ENCODE results near the gene CINP. TPM values are rescaled to one million over a fixed set of nuclear protein-coding genes. Genes with fewer than 3 reads are reported as not detected.
A peak's percentile ranks its signal among the peaks of the same experiment; 100 is the strongest.

The CINP gene
- total and polyA plus RNA-seq, 9 of the 15 experiments (the other 6 are each of a cell fraction or from before 2014, with no cell fraction given), result 36.3 to 63.2 (median 43.7) TPM

- no peak for TF ChIP-seq SRSF9 (IDR thresholded peaks at IDR 0.05; ENCODE audit: borderline replicate concordance, low read depth, low read length)
- TF ChIP-seq GABPB1 (CRISPR knock-in tag; IDR thresholded peaks at IDR 0.05), result peak; percentile 65; the same call in 1 of the 2 replicates
- TF ChIP-seq ARHGAP35 (IDR thresholded peaks at IDR 0.05; ENCODE audit: partially characterized antibody), result no peak
- TF ChIP-seq CBFB (CRISPR knock-in tag; IDR thresholded peaks at IDR 0.05), result peak; percentile 95
- TF ChIP-seq NFYB (IDR thresholded peaks at IDR 0.05; ENCODE audit: extremely low read depth, insufficient read length), result peak; percentile 10
- TF ChIP-seq RB1 (IDR thresholded peaks at IDR 0.05; ENCODE audit: low read depth), result peak; percentile 84
- no peak for TF ChIP-seq ZNF347 (CRISPR knock-in tag; IDR thresholded peaks at IDR 0.05; ENCODE audit: low read depth)
- TF ChIP-seq ZFX (CRISPR knock-in tag; IDR thresholded peaks at IDR 0.05), result peak; percentile 68
- TF ChIP-seq, protein P1, sequence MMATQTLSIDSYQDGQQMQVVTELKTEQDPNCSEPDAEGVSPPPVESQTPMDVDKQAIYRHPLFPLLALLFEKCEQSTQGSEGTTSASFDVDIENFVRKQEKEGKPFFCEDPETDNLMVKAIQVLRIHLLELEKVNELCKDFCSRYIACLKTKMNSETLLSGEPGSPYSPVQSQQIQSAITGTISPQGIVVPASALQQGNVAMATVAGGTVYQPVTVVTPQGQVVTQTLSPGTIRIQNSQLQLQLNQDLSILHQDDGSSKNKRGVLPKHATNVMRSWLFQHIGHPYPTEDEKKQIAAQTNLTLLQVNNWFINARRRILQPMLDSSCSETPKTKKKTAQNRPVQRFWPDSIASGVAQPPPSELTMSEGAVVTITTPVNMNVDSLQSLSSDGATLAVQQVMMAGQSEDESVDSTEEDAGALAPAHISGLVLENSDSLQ (IDR thresholded peaks at IDR 0.05), result peak; percentile 94
- no peak for TF ChIP-seq ZNF644 (tag; IDR thresholded peaks at IDR 0.05; ENCODE audit: low read depth)
- TF ChIP-seq, protein P2, sequence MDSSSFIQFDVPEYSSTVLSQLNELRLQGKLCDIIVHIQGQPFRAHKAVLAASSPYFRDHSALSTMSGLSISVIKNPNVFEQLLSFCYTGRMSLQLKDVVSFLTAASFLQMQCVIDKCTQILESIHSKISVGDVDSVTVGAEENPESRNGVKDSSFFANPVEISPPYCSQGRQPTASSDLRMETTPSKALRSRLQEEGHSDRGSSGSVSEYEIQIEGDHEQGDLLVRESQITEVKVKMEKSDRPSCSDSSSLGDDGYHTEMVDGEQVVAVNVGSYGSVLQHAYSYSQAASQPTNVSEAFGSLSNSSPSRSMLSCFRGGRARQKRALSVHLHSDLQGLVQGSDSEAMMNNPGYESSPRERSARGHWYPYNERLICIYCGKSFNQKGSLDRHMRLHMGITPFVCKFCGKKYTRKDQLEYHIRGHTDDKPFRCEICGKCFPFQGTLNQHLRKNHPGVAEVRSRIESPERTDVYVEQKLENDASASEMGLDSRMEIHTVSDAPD (CRISPR knock-in tag; IDR thresholded peaks at IDR 0.05), result no peak
- peak; percentile 48; the same call in 1 of the 2 replicates for TF ChIP-seq ARID4B (CRISPR knock-in tag; IDR thresholded peaks at IDR 0.05)
- TF ChIP-seq ZBTB5 (IDR thresholded peaks at IDR 0.05), result peak; percentile 70; the same call in 1 of the 2 replicates
- TF ChIP-seq TAF1 (IDR thresholded peaks at IDR 0.05; ENCODE audit: control insufficient read depth, extremely low read depth, insufficient read depth, low read length, severe bottlenecking), result peak; percentile 28
- TF ChIP-seq, protein P3, sequence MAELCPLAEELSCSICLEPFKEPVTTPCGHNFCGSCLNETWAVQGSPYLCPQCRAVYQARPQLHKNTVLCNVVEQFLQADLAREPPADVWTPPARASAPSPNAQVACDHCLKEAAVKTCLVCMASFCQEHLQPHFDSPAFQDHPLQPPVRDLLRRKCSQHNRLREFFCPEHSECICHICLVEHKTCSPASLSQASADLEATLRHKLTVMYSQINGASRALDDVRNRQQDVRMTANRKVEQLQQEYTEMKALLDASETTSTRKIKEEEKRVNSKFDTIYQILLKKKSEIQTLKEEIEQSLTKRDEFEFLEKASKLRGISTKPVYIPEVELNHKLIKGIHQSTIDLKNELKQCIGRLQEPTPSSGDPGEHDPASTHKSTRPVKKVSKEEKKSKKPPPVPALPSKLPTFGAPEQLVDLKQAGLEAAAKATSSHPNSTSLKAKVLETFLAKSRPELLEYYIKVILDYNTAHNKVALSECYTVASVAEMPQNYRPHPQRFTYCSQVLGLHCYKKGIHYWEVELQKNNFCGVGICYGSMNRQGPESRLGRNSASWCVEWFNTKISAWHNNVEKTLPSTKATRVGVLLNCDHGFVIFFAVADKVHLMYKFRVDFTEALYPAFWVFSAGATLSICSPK (IDR thresholded peaks at IDR 0.05; ENCODE audit: borderline replicate concordance), result no peak
Observed at GRCh38 chr14:102316743-102317563, 45.7 kb downstream of the CINP start (continued).
